Raji (cell line): ENCODE data around the gene UBE2O.

Experiments
- POLR2A ChIP-seq: IDR thresholded peaks from 2 replicates; pipeline ENCODE4 v1.6.1; 2011; ENCODE audit warnings: low read depth, low read length, control low read depth; ENCODE audit not compliant: insufficient read depth

UBE2O gene

GRCh38 chr17:76491271-76492122, 38.5 kb upstream of the UBE2O start:
- no peak for TF ChIP-seq POLR2A

- TF ChIP-seq POLR2A, result peak; percentile 40; the same call in 1 of the 2 replicates
These were observed 37.3 kb upstream of the UBE2O start for GRCh38 chr17:76490112-76490710.

GRCh38 chr17:76487451-76488192, 34.7 kb upstream of the UBE2O start:
- TF ChIP-seq POLR2A, result no peak

- no peak for TF ChIP-seq POLR2A
These were observed 32.6 kb upstream of the UBE2O start for GRCh38 chr17:76485569-76485968.

- no peak for TF ChIP-seq POLR2A
These were observed 31.3 kb upstream of the UBE2O start for GRCh38 chr17:76484228-76484725.

- peak; percentile 60 for TF ChIP-seq POLR2A
These were observed 28.2 kb upstream of the UBE2O start for GRCh38 chr17:76481071-76481655.

- no peak for TF ChIP-seq POLR2A
These were observed 27.7 kb upstream of the UBE2O start for GRCh38 chr17:76480632-76481031.

GRCh38 chr17:76479515-76480060, 26.6 kb upstream of the UBE2O start:
- no peak for TF ChIP-seq POLR2A

- no peak for TF ChIP-seq POLR2A
These were observed 26.0 kb upstream of the UBE2O start for GRCh38 chr17:76478730-76479514.

- no peak for TF ChIP-seq POLR2A
These were observed 25.1 kb upstream of the UBE2O start for GRCh38 chr17:76478097-76478496.

GRCh38 chr17:76477576-76477975, 24.6 kb upstream of the UBE2O start:
- no peak for TF ChIP-seq POLR2A

GRCh38 chr17:76476736-76477135, 23.8 kb upstream of the UBE2O start:
- TF ChIP-seq POLR2A, result no peak

GRCh38 chr17:76475302-76475701, 22.4 kb upstream of the UBE2O start:
- no peak for TF ChIP-seq POLR2A

- no peak for TF ChIP-seq POLR2A
These were observed 21.9 kb upstream of the UBE2O start for GRCh38 chr17:76474894-76475293.

- TF ChIP-seq POLR2A, result no peak
These were observed 21.3 kb upstream of the UBE2O start for GRCh38 chr17:76474238-76474637.

GRCh38 chr17:76473541-76473985, 20.6 kb upstream of the UBE2O start:
- no peak for TF ChIP-seq POLR2A
